Mesodermal cell (in vitro differentiated cells): ENCODE data around the gene CHST2.
"Not testable (repeated sequence)": the region's sequence is repeated elsewhere in the genome, so short reads cannot be mapped to it uniquely, and the experiment has no call there.

Experiments
- H3K27ac ChIP-seq: 2 replicates; pipeline ENCODE4 v1.7.0; 2013; ENCODE audit warnings: mild to moderate bottlenecking, low read depth, low read length, moderate library complexity; ENCODE audit not compliant: severe bottlenecking
- H3K36me3 ChIP-seq: 2 replicates; pipeline ENCODE4 v1.7.1; 2013; ENCODE audit warnings: mild to moderate bottlenecking, low read length, moderate library complexity; ENCODE audit not compliant: control insufficient read depth, insufficient read depth
- H3K4me1 ChIP-seq: one replicate; pipeline ENCODE4 v1.7.1; 2013; ENCODE audit warnings: mild to moderate bottlenecking, low read length; ENCODE audit not compliant: insufficient read depth, control insufficient read depth, poor library complexity, severe bottlenecking
- H3K4me3 ChIP-seq: 2 replicates; pipeline ENCODE4 v1.7.0; 2013; ENCODE audit warnings: low read length, control low read depth, mild to moderate bottlenecking; ENCODE audit not compliant: insufficient read depth, poor library complexity, severe bottlenecking; ENCODE audit errors: extremely low read depth
- H3K9me3 ChIP-seq: 2 replicates; pipeline ENCODE4 v1.7.1; 2013; ENCODE audit warnings: mild to moderate bottlenecking, low read length, moderate library complexity; ENCODE audit not compliant: control insufficient read depth
- WGBS, 2 experiments: methylation state at CpG; one replicate each; pipeline ENCODE4 v1.1.5; 2013; ENCODE audit warnings: missing lambda C conversion rate in 2 of 2; ENCODE audit not compliant: insufficient coverage in 2 of 2; 5-methylcytosine and 5-hydroxymethylcytosine counted together

Gene CHST2

DNA sequence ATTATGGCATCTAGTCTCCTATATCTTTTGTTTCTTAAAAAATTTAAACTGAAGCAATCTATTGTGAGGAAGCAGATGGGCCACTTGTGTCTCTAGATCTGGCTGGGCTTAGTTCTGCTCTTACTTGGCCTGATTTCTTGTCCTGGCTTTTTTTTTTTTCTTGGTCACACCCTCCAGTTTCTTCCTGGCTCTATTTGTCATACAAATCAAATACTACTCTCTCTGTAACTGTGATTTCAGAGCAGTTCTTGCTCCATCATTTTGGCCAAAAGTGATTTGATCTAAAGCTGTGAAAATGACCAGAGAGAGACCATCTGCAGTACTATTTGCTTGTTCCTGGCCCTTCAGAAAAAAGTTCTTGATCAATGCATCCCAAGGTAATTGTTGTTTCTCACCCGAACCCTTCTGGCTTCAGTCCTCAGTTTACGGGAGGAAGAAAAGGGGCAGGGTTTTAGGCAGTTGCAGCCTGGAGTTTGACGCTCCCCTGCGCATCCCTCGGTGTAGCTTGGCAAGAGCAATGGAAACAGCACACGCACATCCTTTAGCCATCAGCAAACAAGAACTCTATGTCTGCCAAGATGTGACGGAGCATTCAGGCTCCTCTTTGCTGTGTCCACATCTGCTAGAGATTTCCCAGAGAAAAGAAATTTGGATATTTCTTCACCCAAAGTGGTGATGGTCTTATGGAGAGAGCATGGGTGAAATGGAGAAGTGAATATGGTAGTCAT is 31.6 kb downstream of the CHST2 start:
- 86 to 98% methylated on average over 4 to 5 of the region's 7 CpGs for WGBS, 2 experiments
- Histone ChIP-seq H3K4me3 (no peak overlapping the region), H3K4me1 (no peaks in the 10 kb centered on the region), H3K27ac (no peak overlapping the region), H3K36me3 (no peaks in the 10 kb centered on the region), H3K9me3 (no peaks in the 10 kb centered on the region)

- Histone ChIP-seq H3K9me3 (no peaks in the 10 kb centered on the region), H3K27ac (no peak overlapping the region), H3K4me3 (no peak overlapping the region), H3K4me1 (no peaks in the 10 kb centered on the region), H3K36me3 (no peaks in the 10 kb centered on the region)
- WGBS, 2 experiments, result 78 to 94% methylated on average over 3 to 4 of the region's 5 CpGs
These were observed 32.5 kb downstream of the CHST2 start for GRCh38 chr3:143152043-143152442.

- Histone ChIP-seq H3K36me3 (no peaks in the 10 kb centered on the region), H3K27ac (no peak overlapping the region), H3K4me3 (no peak overlapping the region), H3K4me1 (no peaks in the 10 kb centered on the region), H3K9me3 (no peaks in the 10 kb centered on the region)
- 100% methylated on average over 1 of the region's 4 CpGs for WGBS, 2 experiments
These were observed 36.2 kb downstream of the CHST2 start for GRCh38 chr3:143155756-143156155.

- Histone ChIP-seq H3K36me3 (no peaks in the 10 kb centered on the region), H3K4me3 (no peak overlapping the region), H3K4me1 (no peaks in the 10 kb centered on the region), H3K9me3 (no peaks in the 10 kb centered on the region), H3K27ac (no peak overlapping the region)
- 76 to 82% methylated on average over 2 of the region's 2 CpGs for WGBS, 2 experiments
These were observed 38.7 kb downstream of the CHST2 start for GRCh38 chr3:143158014-143158988.

GRCh38 chr3:143160437-143160836 is 40.9 kb downstream of the CHST2 start:
- Histone ChIP-seq H3K27ac (no peak overlapping the region), H3K36me3 (no peaks in the 10 kb centered on the region), H3K4me1 (peaks cover 3% of the 10 kb centered on the region), H3K4me3 (no peak overlapping the region), H3K9me3 (no peaks in the 10 kb centered on the region)
- 80 to 83% methylated on average over 9 to 11 of the region's 11 CpGs for WGBS, 2 experiments

GRCh38 chr3:143163562-143164100 is 44.1 kb downstream of the CHST2 start:
- Histone ChIP-seq H3K9me3 (no peaks in the 10 kb centered on the region), H3K27ac (no peak overlapping the region), H3K4me3 (no peak overlapping the region), H3K36me3 (no peaks in the 10 kb centered on the region), H3K4me1 (peaks cover 15% of the 10 kb centered on the region)
- WGBS, 2 experiments, result 85 to 95% methylated on average over 2 to 3 of the region's 3 CpGs

DNA sequence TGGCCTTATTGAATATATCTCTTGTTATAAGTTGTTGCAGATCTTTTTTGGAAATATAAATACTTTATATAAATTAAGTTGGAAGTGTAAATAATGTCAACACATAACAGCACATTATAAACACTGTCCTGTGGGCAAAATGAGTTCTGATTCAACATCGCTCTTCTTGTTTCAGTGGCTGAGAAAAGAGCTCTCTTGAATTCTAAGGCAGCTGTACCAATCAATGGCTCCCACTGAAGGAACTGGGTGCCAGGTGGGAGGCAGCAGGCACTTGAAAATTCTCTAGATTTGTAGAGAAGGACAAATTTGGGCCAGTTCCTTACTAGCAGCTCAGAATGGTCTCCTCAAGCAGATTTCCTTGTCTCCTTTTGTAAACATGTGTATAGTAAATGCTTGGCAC is 45.6 kb downstream of the CHST2 start:
- Histone ChIP-seq H3K27ac (peak overlapping the region; percentile 63), H3K9me3 (no peaks in the 10 kb centered on the region), H3K4me3 (no peak overlapping the region), H3K36me3 (no peaks in the 10 kb centered on the region), H3K4me1 (peaks cover 15% of the 10 kb centered on the region)
- no CpG with 5 or more reads among the region's 1 CpG for WGBS, 2 experiments

GRCh38 chr3:143165612-143166285 is 46.2 kb downstream of the CHST2 start:
- WGBS, 2 experiments, result no CpG with 5 or more reads among the region's 5 CpGs
- peak overlapping the region; percentile 63 for H3K27ac ChIP-seq
- H3K4me1 ChIP-seq, result peaks cover 15% of the 10 kb centered on the region
- not testable (repeated sequence) for H3K36me3 ChIP-seq, H3K4me3 ChIP-seq, H3K9me3 ChIP-seq

DNA sequence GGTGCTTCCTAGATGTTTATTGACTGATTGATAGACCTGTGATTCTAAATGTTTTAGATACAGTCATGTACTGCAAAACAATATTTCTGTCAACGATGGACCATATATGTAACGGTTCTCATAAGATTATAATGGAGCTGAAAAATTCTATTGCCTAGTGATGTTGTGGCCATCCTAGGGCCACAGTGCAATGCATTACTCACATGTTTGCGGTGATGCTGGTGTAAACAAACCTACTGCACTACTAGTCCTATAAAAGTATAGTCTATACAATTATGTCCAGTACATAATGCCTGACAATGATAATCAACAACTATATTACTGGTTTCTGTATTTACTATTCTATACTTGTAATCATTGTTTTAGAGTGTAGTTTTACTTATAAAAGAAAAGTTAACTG is 46.8 kb downstream of the CHST2 start:
- Histone ChIP-seq H3K9me3 (no peaks in the 10 kb centered on the region), H3K4me1 (peaks cover 15% of the 10 kb centered on the region), H3K4me3 (no peak overlapping the region), H3K27ac (no peak overlapping the region), H3K36me3 (no peaks in the 10 kb centered on the region)
- 100% methylated on average over 2 of the region's 3 CpGs; no CpG with 5 or more reads in 1 of the 2 experiments for WGBS, 2 experiments
